Ectodermal cell (in vitro differentiated cells): ENCODE results near the gene CD164.
"Not testable (repeated sequence)": the region's sequence is repeated elsewhere in the genome, so short reads cannot be mapped to it uniquely, and the experiment has no call there.

Experiments used
- H3K27ac ChIP-seq: 2 replicates; pipeline ENCODE4 v1.7.0; 2013; ENCODE audit warnings: mild to moderate bottlenecking, low read depth, low read length; ENCODE audit not compliant: insufficient read depth, poor library complexity, severe bottlenecking
- H3K27me3 ChIP-seq: 2 replicates; pipeline ENCODE4 v1.7.0; 2013; ENCODE audit warnings: mild to moderate bottlenecking, low read length; ENCODE audit not compliant: insufficient read depth, control insufficient read depth, poor library complexity, severe bottlenecking
- H3K36me3 ChIP-seq: one replicate; pipeline ENCODE4 v1.7.0; 2013; ENCODE audit warnings: low read length; ENCODE audit not compliant: control insufficient read depth, insufficient read depth
- H3K4me1 ChIP-seq: one replicate; pipeline ENCODE4 v1.7.0; 2013; ENCODE audit warnings: low read length; ENCODE audit not compliant: control insufficient read depth, insufficient read depth
- H3K4me3 ChIP-seq: 2 replicates; pipeline ENCODE4 v1.7.0; 2013; ENCODE audit warnings: low read depth, low read length, control low read depth; ENCODE audit not compliant: insufficient read depth
- H3K9me3 ChIP-seq: 2 replicates; pipeline ENCODE4 v1.7.0; 2013; ENCODE audit warnings: mild to moderate bottlenecking, low read length, moderate library complexity; ENCODE audit not compliant: control insufficient read depth
- WGBS, 2 experiments: methylation state at CpG; one replicate each; pipeline ENCODE4 v1.1.7; 2013; ENCODE audit warnings: missing lambda C conversion rate in 2 of 2; 5-methylcytosine and 5-hydroxymethylcytosine counted together

CD164 gene

GRCh38 chr6:109377717-109378116 lies 4.5 kb downstream of the CD164 start:
- Histone ChIP-seq H3K4me1 (peaks cover 5% of the 10 kb centered on the region), H3K27ac (no peak overlapping the region), H3K4me3 (no peak overlapping the region), H3K36me3 (peaks cover 26% of the 10 kb centered on the region), H3K27me3 (no peaks in the 10 kb centered on the region), H3K9me3 (no peaks in the 10 kb centered on the region)
- 98 to 100% methylated on average over 3 of the region's 3 CpGs for WGBS, 2 experiments

GRCh38 chr6:109374326-109374892 lies 7.9 kb downstream of the CD164 start:
- 95 to 96% methylated on average over 4 of the region's 4 CpGs for WGBS, 2 experiments
- H3K36me3 ChIP-seq, result peaks cover 30% of the 10 kb centered on the region

DNA sequence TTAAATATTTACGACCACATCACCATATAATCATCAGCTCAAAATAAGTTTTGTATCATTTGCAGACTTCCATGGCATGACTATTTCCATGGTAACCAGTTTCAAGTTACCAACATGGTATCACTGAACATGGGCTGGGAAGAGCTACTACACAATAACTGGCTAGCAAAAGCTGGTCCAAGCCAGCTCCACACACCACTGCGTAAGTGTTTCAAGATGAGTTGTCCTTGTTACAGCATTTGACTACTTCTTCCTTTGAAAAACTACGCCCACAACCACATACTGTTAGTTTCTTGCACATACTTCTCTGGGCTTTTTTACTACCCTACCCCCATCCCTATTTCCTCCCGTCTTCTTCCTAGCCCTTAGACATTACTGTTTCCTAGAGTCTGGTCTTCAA lies 8.5 kb downstream of the CD164 start:
- WGBS, 2 experiments, result 94% methylated on average over 4 of the region's 4 CpGs
- Histone ChIP-seq H3K9me3 (no peaks in the 10 kb centered on the region), H3K4me1 (no peaks in the 10 kb centered on the region), H3K27ac (no peak overlapping the region), H3K27me3 (no peaks in the 10 kb centered on the region), H3K4me3 (no peak overlapping the region), H3K36me3 (peaks cover 30% of the 10 kb centered on the region)

More at GRCh38 chr6:109374326-109374892, 7.9 kb downstream of the CD164 start:
- Histone ChIP-seq H3K4me1 (no peaks in the 10 kb centered on the region), H3K4me3 (no peak overlapping the region), H3K9me3 (no peaks in the 10 kb centered on the region), H3K27ac (no peak overlapping the region), H3K27me3 (no peaks in the 10 kb centered on the region)

- Histone ChIP-seq H3K4me3 (no peak overlapping the region), H3K9me3 (no peaks in the 10 kb centered on the region), H3K27ac (no peak overlapping the region), H3K36me3 (peaks cover 34% of the 10 kb centered on the region), H3K27me3 (no peaks in the 10 kb centered on the region), H3K4me1 (no peaks in the 10 kb centered on the region)
- WGBS, 2 experiments, result 97% methylated on average over 4 of the region's 4 CpGs
Measured at GRCh38 chr6:109373331-109373730, 8.9 kb downstream of the CD164 start.

DNA sequence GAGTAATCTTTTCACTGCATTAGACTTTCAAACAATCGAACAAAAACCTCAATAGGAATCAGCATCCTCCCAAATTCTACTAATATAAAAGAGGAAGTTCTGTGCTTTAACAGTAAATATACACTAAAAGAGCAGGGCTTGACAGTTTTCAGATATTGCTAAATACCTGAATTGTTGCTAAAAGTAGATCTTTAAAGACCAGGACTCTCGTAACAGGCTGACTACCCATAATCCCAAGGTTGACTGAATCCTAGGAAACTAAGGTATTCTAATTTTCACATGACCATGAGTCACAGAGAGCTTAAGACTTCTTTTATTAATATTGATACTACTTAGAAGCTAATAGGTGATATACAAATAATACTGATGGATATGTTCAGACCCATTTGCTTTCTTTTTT lies 10.1 kb downstream of the CD164 start:
- Histone ChIP-seq H3K36me3 (peaks cover 38% of the 10 kb centered on the region), H3K4me3 (no peak overlapping the region), H3K27ac (no peak overlapping the region), H3K4me1 (no peaks in the 10 kb centered on the region), H3K9me3 (no peaks in the 10 kb centered on the region), H3K27me3 (no peaks in the 10 kb centered on the region)
- WGBS, 2 experiments, result 88 to 100% methylated on average over 1 of the region's 2 CpGs

- H3K27ac ChIP-seq, result no peak overlapping the region
- 96% methylated on average over 2 to 3 of the region's 3 CpGs for WGBS, 2 experiments
Measured at GRCh38 chr6:109370792-109371191, 11.5 kb downstream of the CD164 start.

DNA sequence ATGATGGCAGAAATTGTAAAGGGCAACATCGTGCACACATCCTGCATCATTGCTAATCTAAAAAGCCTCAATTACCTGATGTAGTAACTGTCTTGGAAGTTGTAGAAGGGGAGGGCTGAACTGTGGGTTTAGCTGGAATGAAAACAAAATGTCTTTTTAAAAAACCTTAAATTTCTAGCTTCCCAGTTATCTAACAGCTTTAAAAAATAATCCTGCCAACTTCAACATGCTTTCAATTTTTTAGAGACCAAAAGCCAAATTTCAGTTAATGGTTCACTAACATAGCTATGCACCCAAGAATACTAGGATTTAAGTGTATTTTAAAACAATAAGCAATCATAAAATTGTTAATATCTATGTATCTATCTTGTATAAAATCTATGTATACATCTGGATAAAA lies 11.9 kb downstream of the CD164 start:
- H3K4me3 ChIP-seq, result no peak overlapping the region
- no peaks in the 10 kb centered on the region for H3K9me3 ChIP-seq
- peaks cover 31% of the 10 kb centered on the region for H3K36me3 ChIP-seq
- H3K4me1 ChIP-seq, result no peaks in the 10 kb centered on the region
- 100% methylated on average over 1 of the region's 1 CpG for WGBS, 2 experiments
- H3K27me3 ChIP-seq, result no peaks in the 10 kb centered on the region
- no peak overlapping the region for H3K27ac ChIP-seq

More at GRCh38 chr6:109370792-109371191, 11.5 kb downstream of the CD164 start:
- Histone ChIP-seq H3K27me3 (no peaks in the 10 kb centered on the region), H3K4me3 (no peak overlapping the region), H3K9me3 (no peaks in the 10 kb centered on the region), H3K4me1 (no peaks in the 10 kb centered on the region), H3K36me3 (peaks cover 35% of the 10 kb centered on the region)

DNA sequence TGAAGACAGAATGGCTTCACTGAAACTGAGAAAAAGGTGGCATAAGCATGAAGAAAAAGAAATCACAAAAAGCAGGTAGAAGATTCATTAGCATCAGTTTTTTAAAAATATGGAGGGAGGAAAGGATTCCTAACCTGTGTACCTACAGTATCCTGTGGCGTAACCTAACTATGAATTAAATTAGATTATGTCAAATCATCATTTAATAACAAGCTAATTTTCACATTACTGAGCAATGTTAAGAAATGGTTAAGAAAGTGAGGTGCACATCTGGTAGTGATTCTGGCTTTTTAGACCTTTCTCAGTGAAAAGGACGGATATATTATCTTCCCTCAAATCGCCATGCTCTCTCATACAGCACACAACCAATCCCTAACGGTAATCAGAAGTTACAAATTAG lies 12.5 kb downstream of the CD164 start:
- no peak overlapping the region for H3K27ac ChIP-seq
- H3K36me3 ChIP-seq, result peaks cover 32% of the 10 kb centered on the region
- 100% methylated on average over 1 to 3 of the region's 4 CpGs for WGBS, 2 experiments
- no peak overlapping the region for H3K4me3 ChIP-seq
- no peaks in the 10 kb centered on the region for H3K4me1 ChIP-seq
- no peaks in the 10 kb centered on the region for H3K27me3 ChIP-seq
- no peaks in the 10 kb centered on the region for H3K9me3 ChIP-seq

DNA sequence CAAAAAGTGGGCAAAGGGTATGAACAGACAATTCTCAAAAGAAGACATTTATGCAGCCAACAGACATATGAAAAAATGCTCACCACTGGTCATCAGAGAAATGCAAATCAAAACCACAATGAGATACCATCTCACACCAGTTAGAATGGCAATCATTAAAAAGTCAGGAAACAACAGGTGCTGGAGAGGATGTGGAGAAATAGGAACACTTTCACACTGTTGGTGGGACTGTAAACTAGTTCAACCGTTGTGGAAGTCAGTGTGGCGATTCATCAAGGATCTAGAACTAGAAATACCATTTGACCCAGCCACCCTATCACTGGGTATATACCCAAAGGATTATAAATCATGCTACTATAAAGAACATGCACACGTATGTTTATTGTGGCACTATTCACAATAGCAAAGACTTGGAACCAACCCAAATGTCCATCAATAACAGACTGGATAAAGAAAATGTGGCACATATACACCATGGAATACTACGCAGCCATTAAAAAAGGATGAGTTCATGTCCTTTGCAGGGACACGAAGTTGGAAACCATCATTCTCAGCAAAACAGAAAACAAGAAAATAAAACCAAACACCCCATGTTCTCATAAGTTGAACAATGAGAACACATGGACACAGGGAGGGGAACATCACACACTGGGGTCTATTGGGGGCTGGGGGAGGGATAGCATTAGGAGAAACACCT lies 17.7 kb downstream of the CD164 start:
- not testable (repeated sequence) for H3K27ac ChIP-seq, H3K4me1 ChIP-seq, H3K9me3 ChIP-seq, H3K4me3 ChIP-seq, H3K27me3 ChIP-seq
- H3K36me3 ChIP-seq, result peaks cover 30% of the 10 kb centered on the region
- WGBS, 2 experiments, result 91 to 97% methylated on average over 5 of the region's 5 CpGs

DNA sequence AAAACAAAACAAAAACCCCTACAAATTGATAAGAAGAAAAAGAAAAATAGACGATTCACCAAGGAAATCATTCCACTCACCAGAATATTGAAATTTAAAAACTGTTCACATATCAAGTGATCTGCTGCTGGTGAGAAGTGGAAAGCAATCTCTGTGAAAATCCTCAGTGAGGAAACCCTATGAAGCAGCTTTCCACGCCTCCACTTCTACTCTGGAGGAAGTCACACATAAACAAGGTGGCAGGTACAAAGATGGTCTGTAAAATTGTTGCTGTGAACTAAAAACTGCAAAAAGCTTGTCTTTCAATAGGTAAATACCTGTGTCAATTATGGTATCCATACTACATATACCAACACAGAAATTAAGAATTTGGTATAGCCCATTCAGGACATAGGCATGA lies 18.5 kb downstream of the CD164 start:
- Histone ChIP-seq H3K4me3 (no peak overlapping the region), H3K27ac (no peak overlapping the region), H3K36me3 (peaks cover 36% of the 10 kb centered on the region), H3K4me1 (no peaks in the 10 kb centered on the region), H3K9me3 (no peaks in the 10 kb centered on the region), H3K27me3 (no peaks in the 10 kb centered on the region)
- 93 to 100% methylated on average over 1 to 2 of the region's 2 CpGs for WGBS, 2 experiments
